Right renal pelvis (tissue), 4 donors: ENCODE results near the gene ZNF106. TPM values are rescaled to one million over a fixed set of nuclear protein-coding genes. Genes with fewer than 3 reads are reported as not detected.
A peak's percentile ranks its signal among the peaks of the same experiment; 100 is the strongest.

Experiments
- DNase-seq, 4 donors: peaks; one replicate each; pipeline ENCODE4 v3.0.0-alpha.2; 2013; ENCODE audit warnings: low read depth in 4 of 4, low spot score in 3 of 4, missing footprints in 1 of 4
- polyA plus RNA-seq, 4 donors: library from polyadenylated mRNA; unstranded; fragments of 120-200 nt; gene quantifications; one replicate each; pipeline ENCODE4 v1.2.1, GENCODE V29; 2013; ENCODE audit not compliant: insufficient read length in 4 of 4

ZNF106 gene
- polyA plus RNA-seq = 10 to 100 TPM; 41.9 to 52.5 (median 47.7) TPM

DNA sequence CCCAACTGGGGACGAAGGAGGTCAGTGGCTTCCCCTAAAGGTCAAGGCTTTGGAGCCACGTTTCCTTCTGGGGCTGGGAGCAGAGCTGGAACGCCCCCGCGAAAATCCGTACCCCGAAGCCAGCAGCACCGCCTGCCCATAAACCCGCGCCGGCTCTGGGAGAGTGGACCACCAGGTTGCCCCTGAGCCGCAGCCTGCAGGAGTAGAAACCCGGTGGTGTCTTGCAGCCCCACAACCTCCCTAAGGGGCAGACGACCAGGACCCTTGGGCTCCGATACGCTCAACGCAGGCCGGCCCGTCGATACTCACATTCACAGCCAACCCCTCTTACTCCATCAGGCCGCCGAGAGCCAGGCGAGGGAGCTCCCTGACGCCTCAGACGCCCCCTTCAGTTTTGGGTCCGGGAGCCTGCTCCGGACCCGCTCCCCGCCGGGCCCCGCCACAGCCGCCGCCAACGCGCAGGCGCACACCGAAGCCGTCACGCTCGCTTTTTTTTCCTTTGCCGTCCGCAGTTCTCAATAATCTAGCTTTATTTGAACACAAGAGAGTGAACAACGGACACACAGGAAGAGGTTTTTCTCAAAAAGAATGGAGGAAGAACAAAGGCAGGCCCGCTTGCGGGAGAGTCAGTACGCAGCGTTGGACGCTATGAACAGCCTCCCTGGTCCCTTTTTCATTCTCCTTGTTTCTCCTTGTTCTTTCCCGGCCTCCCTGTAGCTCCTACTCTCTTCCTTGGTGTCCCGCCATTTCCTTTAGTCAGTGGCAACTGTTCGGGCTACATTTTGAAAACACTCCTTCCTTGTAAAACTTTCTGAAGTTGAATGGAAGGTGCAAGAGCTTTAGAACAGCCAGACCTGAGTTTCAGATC is at the start of gene ZNF106:
TSS of gene ZNF106 (minus strand) at position 471 of the 868 bp plus-strand sequence. CDS start 18,852 bp downstream, outside the sequence.
- peak; percentile 80 to 87 (median 86) for DNase-seq

DNA sequence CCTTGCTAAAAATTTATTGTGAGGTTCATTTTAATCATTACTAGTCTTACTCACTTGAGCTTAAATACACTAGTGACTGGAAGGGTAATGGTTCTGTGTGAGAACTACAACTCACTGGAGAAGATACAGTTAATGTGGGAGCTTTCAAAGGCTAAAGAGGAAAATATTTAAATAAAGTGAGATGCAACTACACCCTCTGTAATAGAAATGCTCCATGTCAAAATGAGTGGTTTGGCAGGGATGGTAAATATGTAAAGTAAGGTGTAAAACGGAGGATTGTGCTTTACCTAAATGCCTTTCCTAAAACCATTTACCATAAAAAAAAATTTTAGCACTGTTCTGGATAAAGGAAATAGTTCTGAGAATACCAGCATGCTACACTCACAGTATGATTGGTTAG is 42.3 kb upstream of the ZNF106 start:
- DNase-seq = no peak

DNA sequence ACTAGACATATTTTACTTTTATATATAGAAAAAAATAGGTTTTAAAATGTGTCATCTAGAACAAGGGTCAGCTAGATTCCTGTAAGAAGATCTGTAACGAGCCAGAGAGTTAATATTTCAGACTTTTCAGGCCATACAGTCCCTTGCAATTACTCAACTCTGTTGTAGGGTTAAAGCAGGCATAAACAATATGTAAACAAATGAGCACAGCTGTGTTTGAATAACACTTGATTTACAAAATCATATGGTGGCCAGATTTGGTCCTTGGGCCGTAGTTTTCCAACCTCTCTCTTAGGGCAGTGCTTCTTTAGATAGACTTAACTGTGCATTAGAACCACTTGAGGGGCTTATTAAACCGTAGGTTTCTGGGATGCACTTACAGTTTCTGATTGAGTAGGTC is 38.0 kb upstream of the ZNF106 start:
- no peak for DNase-seq

DNA sequence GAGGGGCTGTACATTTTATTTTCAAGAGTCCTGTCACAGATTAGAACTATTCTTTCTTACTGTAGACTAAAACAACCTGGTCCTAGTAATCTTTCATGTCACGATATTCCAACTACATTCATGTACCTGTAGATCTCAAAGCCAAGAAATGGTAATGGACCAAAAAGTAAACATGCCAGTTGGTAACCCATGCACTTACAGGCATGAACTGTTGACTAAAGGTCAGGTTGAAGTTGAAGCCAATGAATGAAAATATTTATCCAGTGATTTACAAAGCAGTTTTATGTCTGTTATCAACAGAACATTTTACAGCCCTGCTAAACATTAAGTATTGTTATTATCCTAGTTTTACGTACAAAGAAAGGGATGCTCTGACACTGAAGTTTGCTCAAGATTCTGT is 32.4 kb upstream of the ZNF106 start:
- DNase-seq = no peak

DNA sequence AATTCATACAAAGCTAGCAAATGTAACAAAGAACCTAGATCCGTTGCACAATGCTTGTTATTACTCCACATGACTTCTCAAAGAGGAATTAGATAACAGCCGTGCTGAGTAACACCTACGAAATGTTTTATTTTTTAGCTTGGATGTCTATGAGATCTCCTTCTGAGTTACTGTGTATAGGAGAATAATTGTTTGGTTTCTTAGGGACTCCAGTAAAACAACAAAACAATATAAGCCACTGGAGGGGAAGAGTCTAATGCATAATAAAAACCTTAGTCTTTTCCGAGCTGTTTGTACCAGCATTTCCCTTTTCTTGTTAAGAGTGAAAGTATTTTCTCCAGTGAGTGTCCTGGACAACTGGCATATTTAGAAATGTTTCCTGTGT is 20.1 kb upstream of the ZNF106 start:
- DNase-seq = no peak

DNA sequence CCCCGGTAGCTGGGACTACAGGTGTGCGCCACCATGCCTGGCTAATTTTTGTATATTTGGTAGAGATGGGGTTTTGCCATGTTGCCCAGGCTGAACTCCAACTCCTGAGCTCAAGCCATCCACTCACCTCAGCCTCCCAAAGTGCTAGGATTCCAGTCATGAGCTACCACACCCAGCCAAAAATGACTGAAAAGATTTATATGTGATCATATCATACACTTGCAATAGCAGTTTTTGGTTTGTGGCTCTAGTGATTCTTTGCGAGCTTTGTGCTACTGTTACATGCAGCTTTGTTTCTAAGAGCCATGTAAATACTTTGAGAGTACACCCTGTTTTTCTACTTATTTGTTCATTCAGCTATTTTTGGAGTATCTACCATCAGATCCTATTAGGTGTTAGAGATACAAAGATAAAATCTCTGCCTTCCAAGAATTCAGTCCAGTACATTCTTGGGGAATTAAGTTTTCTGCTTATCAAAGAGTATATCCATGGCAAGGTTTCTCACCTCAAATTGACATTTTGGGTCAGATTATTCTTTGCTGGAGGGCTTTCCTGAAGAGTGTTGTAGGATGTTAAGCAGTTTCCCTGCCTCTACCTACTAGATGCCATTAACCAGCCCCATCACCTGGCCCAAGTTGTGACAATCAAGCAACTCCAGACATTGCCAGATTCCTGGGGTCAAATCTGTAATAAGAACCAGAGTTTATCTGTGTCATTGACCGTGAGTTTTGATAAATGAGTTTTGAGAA is 19.5 kb upstream of the ZNF106 start:
- DNase-seq = no peak

DNA sequence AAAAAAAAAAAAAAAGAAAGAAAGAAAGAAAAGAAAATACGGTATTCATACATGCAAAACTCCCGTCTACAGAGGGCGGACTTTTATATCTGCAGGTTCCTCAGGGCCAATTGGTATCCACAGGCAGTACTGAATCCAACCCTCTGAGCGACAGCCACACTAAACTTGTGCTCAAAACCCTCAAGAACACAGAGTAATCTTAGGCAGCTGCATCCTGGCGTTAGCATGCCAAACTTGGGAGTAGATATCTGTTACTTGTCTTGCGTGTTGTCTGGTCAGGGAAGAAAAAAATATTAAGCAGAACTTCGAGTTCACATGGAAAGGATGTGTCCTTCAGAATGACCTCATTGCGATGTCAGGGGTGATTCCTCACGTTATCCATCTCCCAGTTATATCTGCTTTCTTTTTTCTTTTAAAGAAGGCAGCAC is 17.3 kb upstream of the ZNF106 start:
- DNase-seq = no peak

DNA sequence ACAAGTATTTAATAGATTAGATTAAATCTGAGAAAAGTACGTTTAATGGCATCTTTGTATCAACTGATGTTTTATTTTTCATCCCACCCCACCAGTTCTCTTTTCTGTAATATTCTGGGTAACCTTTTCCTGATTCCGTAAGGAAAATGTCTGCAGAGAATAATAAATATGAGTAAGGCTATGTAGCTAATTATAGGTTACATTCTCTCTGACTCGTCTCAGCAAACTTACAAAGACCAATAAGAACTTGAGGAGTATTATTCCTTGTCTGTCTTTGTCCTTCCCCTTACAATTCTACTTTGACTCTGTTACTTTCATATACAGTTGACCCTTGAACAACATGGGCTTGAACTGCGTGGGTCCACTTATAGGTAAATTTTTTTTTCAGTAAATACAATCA is 16.6 kb upstream of the ZNF106 start:
- no peak for DNase-seq

DNA sequence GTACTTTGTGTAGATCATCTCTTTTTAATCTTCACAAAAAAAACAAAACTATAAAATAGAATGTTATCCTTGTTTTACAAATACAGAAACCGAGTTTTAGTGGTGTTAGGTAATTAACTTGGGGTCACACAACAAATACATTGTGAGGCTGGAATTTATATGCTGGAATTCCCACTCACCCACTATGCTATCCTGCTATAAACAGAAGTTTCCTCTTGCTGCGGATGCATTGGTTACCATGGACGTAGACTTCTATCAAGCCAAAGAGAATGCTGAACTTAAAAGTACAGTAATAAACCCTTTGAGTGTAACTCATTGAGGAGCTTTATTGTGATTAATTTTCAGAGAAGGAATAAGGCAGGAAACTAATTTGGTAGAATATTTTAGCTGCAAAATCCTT is 13.7 kb upstream of the ZNF106 start:
- no peak for DNase-seq

DNA sequence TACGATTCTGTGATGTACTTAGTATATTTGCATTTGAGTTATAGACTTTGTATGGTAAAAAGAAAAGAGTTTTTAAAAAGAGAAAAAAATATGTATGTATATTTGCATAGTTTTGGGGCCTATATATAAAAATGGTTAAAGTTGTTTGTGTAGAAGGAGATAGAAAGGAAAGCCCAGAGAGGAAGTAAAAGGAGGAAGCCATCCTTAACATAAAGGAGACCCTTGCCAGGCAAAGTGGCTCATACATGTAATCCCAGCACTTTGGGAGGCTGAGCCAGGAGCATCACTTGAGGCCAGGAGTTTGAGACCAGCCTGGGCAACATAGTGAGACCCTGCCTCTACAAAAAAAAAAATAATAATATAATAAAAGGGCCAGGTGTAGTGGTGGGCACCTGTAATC is 12.9 kb upstream of the ZNF106 start:
- no peak for DNase-seq

DNA sequence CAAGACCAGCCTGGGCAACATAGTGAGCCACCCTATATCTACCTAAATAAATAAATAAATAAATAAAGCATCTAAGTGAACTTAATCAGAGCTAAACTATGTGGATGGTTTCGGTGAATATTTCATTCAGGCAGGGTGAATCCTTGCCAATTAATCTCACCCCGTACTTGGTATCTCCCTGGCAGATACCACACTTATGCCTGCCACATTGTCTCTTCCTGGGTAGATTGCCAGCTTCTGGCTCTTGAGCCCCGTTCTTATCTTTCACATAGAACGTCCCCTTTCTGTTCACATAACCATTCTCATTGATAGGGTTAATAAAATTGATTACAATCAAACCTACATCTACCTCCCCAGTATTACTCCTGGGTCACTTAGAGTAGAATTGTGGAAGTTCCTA is 11.5 kb upstream of the ZNF106 start:
- DNase-seq = no peak

DNA sequence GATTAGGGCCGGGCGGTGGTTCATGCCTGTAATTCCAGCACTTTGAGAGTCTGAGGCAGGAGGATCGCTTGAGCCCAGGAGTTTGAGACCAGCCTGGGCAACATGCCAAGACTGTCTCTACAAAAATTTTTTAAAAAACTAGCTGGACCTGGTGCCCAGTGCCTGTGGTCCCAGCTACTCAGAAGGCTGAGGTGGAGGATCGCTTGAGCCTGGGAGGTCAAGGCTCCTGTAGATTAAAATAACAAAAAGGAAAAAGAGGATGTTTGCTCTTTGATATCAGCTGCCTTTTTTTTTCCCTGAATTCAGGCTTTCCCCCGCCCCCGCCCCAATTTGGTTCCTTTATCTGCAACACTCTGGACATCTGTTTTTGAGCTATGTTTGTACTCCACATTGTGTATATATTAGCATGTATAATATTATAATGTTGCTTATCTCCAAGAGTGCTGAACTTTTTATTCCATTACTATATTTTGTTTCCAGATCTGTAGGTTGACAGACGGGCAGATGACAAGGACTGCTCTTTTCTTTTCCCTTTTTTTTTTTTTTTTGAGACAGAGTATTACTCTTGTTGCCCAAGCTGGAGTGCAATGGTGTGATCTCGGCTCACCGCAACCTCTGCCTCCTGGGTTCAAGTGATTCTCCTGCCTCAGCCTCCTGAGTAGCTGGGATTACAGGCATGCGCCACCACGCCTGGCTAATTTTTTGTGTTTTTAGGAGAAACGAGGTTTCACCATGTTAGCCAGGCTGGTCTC is 9.1 kb upstream of the ZNF106 start:
- DNase-seq = no peak

DNA sequence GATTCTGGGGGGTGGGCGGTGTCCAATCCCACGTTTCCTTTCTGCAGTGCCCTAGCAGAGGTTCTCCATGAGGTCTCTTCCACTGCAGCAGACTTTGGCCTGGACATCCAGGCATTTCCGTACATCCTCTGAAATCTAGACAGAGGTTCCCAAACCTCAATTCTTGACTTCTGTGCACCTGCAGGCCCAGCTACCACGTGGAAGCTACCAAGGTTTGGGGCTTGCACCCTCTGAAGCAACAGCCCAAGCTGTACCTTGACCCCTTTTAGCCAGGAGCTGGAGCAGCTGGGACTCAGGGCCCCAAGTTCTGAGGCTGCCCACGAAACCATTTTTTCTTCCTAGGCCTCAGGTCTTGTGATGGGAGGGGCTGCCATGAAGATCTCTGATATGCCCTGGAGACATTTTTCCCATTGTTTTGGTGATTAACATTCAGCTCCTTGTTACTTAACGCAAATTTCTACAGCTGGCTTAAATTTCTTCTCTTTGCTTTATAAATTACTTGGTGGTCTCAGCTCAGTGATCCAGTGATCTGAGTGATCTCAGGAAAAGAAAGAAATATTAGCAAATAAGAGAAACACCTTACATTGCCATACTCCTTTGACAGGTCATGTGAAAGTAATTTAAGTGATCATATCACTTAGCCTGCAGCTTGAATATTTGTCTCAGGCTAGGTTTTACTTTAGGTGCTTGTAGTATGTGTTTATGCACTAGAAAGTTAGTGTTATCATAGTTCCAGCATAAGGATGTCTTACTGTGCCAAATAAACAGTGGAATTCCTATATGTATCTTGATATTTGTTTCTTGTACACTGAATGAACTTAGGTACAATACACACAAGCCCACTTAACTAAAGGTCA is 7.5 kb upstream of the ZNF106 start:
- no peak for DNase-seq

DNA sequence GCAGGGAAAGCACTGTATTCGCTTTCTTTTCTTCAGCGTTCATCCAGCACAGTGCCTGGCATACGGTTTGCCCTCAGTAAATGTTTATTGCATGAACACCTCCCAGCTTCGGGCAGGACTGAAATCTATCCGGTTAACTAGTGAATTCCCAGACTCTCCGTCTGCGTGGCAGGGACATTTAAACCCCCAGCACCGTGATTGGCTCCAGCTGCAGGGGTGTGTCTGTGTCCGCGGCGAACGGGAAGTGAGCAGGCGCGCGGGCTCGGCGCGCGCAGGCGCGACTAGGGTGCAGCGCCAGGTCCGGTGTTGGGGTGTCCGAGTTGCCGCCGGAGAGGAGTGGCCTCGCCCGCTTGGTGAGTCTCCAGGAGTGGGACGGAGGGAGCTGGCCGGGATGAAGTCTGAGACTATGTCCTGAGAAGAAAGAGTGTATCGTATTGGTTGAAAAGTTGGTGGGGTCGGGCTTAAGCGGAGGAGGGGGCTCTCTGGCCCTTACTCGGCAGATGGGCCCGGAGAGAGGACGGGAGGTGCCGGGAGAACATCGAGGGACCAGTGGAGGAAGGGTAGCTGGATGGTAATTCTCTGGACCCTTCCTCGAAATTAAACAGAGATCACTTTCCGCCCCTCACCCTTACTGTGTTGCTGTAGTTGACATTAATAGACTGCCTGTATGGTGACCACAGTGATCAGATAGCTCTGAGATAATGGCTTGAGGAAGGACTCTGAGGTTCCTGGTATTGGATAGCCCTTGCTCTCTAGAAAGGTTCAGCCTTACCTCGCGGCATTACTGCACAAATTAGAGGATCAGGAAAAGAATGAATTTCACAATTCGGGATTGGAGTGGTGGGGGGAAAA is 4.6 kb upstream of the ZNF106 start, which contains the start of gene SNAP23:
TSS of gene SNAP23 (plus strand) at position 274 of the 852 bp plus-strand sequence. CDS start 16,213 bp downstream, outside the sequence.
- DNase-seq = peak; percentile 80 to 87 (median 84)

DNA sequence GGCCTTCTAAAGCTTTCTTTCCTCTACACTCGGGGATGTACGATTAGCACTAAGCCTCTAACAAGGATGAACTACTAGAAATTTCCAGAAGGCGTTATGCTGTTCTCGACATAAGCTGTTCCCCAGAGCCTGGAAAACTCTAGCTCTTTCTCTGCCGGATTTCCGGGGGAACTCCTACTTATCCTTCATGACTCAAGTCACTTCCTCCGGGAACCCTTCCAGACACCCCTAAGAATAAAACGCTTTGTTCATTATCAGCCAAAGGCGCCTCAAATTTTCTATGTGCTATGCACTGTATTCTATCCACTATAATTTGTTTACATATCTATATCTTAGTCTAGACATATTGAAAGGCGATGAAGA is 4.0 kb upstream of the ZNF106 start:
- peak in 1 of 4 donors; percentile 31 for DNase-seq

DNA sequence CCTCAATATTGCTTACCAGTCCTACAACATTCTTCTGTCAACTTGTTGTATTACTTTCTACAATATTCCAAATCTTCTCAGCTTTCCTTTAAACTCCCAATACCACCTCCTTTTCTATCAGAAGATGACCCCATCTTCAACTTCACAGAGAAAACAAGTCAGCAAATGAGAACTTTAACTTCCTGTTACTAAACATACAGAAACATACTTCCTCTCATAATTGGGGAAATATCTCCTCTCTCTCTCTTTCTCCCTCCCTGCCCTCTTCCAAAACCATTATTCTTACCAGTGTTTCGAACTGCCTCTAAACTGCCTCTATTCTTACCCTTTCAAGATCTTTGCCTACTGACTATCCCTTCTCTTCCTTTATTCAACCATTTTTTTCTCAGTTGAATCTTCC is 2.7 kb upstream of the ZNF106 start:
- DNase-seq = no peak

DNA sequence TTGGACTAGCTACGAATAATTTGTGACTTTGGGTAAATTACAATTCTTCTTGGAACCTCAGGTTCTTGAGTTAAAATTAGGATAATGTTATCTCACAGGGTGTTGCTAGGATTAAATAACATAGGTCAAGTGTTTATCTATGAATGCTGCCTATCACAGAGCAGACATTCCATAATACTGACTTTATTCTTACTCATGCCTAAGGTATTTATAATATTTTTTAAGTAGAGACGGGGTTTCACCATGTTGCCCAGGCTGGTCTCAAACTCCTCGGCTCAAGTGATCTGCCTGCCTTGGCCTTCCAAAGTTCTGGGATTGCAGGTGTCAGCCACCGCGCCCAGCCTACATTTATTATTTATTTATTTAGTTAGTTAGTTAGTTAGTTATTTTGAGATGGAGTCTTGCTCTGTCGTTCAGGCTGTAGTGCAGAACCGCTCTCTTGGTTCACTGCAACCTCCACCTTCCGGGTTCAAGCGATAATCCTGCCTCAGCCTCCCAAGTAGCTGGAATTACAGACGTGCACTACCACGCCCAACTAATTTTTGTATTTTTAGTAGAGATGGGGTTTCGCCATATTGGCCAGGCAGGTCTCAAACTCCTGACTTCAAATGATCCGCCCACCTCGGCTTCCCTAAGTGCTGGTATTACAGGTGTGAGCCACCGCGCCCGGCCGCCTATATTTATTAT is 741 bp upstream of the ZNF106 start:
- DNase-seq = no peak

DNA sequence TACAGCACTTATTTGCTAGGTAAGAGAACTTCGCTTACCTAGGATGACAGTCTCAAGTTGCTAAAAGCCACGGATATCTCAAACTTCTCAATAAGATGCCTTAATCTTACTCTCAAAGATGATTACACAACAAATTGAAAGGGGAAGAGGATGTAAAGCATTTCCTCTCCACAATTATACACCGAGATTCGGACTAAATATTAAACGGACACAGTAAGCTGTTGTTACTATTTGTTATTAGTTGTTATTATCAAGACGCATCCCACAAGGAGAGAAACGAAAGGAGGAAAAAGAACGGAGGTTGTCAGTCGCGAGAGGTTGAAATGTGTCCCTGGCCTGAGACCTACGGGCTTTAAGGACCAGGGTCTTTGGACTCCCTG is 660 bp downstream of the ZNF106 start:
- DNase-seq = peak in 1 of 4 donors; percentile 25

DNA sequence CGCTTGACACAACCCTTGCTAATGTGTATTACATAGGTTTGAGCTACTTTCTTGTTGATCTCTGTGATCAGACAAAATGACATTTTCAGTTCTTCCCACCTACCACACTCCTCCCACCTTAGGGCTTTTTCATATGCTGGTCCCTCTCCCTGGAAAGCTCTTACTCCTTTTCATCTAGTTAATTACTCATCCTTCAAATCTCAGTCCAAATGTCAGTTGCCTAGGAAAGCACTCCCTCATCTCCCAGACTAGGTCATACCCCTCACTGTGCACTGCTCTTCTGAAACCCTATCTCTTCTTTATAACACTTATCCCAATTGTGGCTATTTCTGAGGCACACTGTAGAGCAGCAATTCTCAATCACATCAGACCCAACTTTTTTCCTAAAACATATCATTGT is 7.3 kb downstream of the ZNF106 start:
- DNase-seq = no peak
